A204.1 (cell line): ENCODE results near the gene BEGAIN.

Experiments
- FAIRE-seq: peaks from 2 replicates; lab custom pipeline; 2012; peaks lifted over from hg19 to GRCh38; lab: Jason Lieb, UNC

The BEGAIN gene

GRCh38 chr14:100587086-100587762, at the start of gene BEGAIN:
TSS of gene BEGAIN (minus strand) at chr14:100587417. CDS start at chr14:100587290, 127 bp downstream.
- no peak for FAIRE-seq

GRCh38 chr14:100636559-100636958, 49.3 kb upstream of the BEGAIN start:
- no peak for FAIRE-seq

- no peak for FAIRE-seq
Measured at GRCh38 chr14:100634026-100634425, 46.8 kb upstream of the BEGAIN start.

GRCh38 chr14:100633406-100633805, 46.2 kb upstream of the BEGAIN start:
- no peak for FAIRE-seq

GRCh38 chr14:100629696-100630095, 42.5 kb upstream of the BEGAIN start:
- FAIRE-seq: no peak

- FAIRE-seq: no peak
Measured at GRCh38 chr14:100629098-100629497, 41.9 kb upstream of the BEGAIN start.

- FAIRE-seq: no peak
Measured at GRCh38 chr14:100628225-100628624, 41.0 kb upstream of the BEGAIN start.

GRCh38 chr14:100626614-100627013, 39.4 kb upstream of the BEGAIN start:
- FAIRE-seq: no peak

- no peak for FAIRE-seq
Measured at GRCh38 chr14:100623961-100624360, 36.7 kb upstream of the BEGAIN start.

- no peak for FAIRE-seq
Measured at GRCh38 chr14:100623557-100623956, 36.3 kb upstream of the BEGAIN start.

GRCh38 chr14:100622708-100623485, 35.7 kb upstream of the BEGAIN start:
- no peak for FAIRE-seq

GRCh38 chr14:100622224-100622623, 35.0 kb upstream of the BEGAIN start:
- FAIRE-seq: no peak

- FAIRE-seq: no peak
Measured at GRCh38 chr14:100621806-100622205, 34.6 kb upstream of the BEGAIN start.

GRCh38 chr14:100620255-100621100, 33.3 kb upstream of the BEGAIN start:
- FAIRE-seq: no peak

- no peak for FAIRE-seq
Measured at GRCh38 chr14:100619396-100620254, 32.4 kb upstream of the BEGAIN start.

- no peak for FAIRE-seq
Measured at GRCh38 chr14:100618763-100619320, 31.6 kb upstream of the BEGAIN start.

GRCh38 chr14:100618318-100618693, 31.1 kb upstream of the BEGAIN start:
- no peak for FAIRE-seq

GRCh38 chr14:100617410-100618317, 30.4 kb upstream of the BEGAIN start:
- no peak for FAIRE-seq

- no peak for FAIRE-seq
Measured at GRCh38 chr14:100616854-100617409, 29.7 kb upstream of the BEGAIN start.
